ENCODE data around the gene CNTNAP2.
"Not testable (repeated sequence)": the region's sequence is repeated elsewhere in the genome, so short reads cannot be mapped to it uniquely, and the experiment has no call there.

Gene CNTNAP2

DNA sequence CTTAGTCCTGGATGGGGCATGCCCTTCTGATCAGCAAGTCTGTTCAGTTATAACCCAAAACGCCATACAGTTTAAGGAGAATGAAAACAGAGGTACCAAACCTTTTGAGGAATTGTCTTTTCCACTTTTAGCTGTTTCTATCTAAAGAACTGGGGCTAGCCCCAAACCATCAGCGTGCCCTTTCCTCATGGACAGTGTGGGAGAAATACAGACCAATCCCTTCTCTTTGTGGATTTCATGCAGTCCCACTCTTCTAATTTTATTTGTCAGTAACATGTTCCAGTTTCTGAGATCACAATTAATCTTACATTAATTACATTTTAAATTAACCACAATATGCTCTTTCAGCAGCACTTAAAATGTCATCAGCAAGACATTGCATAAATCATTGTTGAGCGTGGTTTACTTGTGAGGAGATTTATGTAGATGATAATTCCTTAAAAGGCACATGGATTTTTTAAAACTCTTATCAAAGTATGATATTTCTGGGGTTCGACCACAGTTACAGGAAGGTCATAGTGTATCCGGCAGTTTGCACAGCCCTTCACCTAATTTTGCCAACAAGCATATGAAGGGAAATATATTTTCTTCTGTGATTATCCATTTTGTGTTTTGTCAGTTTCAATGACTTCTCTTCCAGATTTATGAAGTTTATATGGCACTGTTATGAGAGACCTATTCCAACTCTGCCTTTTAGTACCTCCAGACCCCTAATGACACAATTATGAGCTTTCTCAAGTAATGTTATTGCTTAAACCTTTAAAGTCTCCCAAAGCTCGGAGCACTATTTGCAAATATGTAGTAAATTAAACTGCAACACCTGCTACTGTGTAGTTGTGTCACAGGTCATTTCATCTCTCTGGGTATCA lies 1605.6 kb downstream of the CNTNAP2 start:
- H3K4me3 ChIP-seq (ENCODE audit: low read length in 2 of 2) = no peak overlapping the region
- H3K36me3 ChIP-seq (ENCODE audit: control insufficient read depth in 2 of 2, insufficient read depth in 2 of 2, low read length in 2 of 2) = no peaks in the 10 kb centered on the region
- H3K9me3 ChIP-seq (ENCODE audit: control insufficient read depth in 2 of 2, low read length in 2 of 2) = no peaks in the 10 kb centered on the region
- no peak overlapping the region for H3K9ac ChIP-seq (ENCODE audit: low read depth in 1 of 2, low read length in 2 of 2)
- H3K27me3 ChIP-seq (ENCODE audit: control insufficient read depth in 2 of 2, insufficient read depth in 2 of 2, low read length in 2 of 2) = no peaks in the 10 kb centered on the region
- H3K4me1 ChIP-seq (ENCODE audit: control insufficient read depth in 2 of 2, insufficient read depth in 2 of 2, low read length in 2 of 2) = no peaks in the 10 kb centered on the region
- H3K27ac ChIP-seq (ENCODE audit: low read depth in 2 of 2, low read length in 2 of 2) = no peak overlapping the region

- H3K9me3 ChIP-seq (ENCODE audit: control insufficient read depth in 2 of 2, low read length in 2 of 2) = no peaks in the 10 kb centered on the region
Observed at GRCh38 chr7:147723536-147723935, 1606.9 kb downstream of the CNTNAP2 start.

DNA sequence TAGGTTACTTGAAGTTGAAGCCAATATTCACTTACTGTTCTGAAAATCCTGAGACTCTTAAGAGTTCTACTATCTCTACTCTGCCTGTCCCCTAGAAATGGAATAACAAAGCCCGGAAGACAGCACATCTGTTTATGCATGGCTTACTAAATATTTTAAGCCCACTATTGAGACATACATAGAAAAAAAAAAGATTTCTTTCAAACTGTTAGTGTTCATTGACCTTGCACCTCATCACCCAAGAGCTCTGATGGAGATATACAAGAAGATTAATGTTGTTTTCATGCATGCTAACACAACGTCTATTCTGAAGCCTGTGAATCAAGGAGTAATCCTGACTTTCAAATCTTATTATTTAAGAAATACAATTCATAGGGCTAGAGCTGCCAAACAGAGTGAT lies 1614.7 kb downstream of the CNTNAP2 start:
- Histone ChIP-seq H3K9ac (ENCODE audit: low read depth in 1 of 2, low read length in 2 of 2) (no peak overlapping the region), H3K36me3 (ENCODE audit: control insufficient read depth in 2 of 2, insufficient read depth in 2 of 2, low read length in 2 of 2) (no peaks in the 10 kb centered on the region), H3K27ac (ENCODE audit: low read depth in 2 of 2, low read length in 2 of 2) (no peak overlapping the region), H3K4me3 (ENCODE audit: low read length in 2 of 2) (no peak overlapping the region), H3K9me3 (ENCODE audit: control insufficient read depth in 2 of 2, low read length in 2 of 2) (no peaks in the 10 kb centered on the region), H3K27me3 (ENCODE audit: control insufficient read depth in 2 of 2, insufficient read depth in 2 of 2, low read length in 2 of 2) (no peaks in the 10 kb centered on the region), H3K4me1 (ENCODE audit: control insufficient read depth in 2 of 2, insufficient read depth in 2 of 2, low read length in 2 of 2) (no peaks in the 10 kb centered on the region)

More at GRCh38 chr7:147723536-147723935, 1606.9 kb downstream of the CNTNAP2 start:
- Histone ChIP-seq H3K36me3 (ENCODE audit: control insufficient read depth in 2 of 2, insufficient read depth in 2 of 2, low read length in 2 of 2) (no peaks in the 10 kb centered on the region), H3K27me3 (ENCODE audit: control insufficient read depth in 2 of 2, insufficient read depth in 2 of 2, low read length in 2 of 2) (no peaks in the 10 kb centered on the region), H3K27ac (ENCODE audit: low read depth in 2 of 2, low read length in 2 of 2) (no peak overlapping the region), H3K4me1 (ENCODE audit: control insufficient read depth in 2 of 2, insufficient read depth in 2 of 2, low read length in 2 of 2) (no peaks in the 10 kb centered on the region), H3K9ac (ENCODE audit: low read depth in 1 of 2, low read length in 2 of 2) (no peak overlapping the region), H3K4me3 (ENCODE audit: low read length in 2 of 2) (no peak overlapping the region)

DNA sequence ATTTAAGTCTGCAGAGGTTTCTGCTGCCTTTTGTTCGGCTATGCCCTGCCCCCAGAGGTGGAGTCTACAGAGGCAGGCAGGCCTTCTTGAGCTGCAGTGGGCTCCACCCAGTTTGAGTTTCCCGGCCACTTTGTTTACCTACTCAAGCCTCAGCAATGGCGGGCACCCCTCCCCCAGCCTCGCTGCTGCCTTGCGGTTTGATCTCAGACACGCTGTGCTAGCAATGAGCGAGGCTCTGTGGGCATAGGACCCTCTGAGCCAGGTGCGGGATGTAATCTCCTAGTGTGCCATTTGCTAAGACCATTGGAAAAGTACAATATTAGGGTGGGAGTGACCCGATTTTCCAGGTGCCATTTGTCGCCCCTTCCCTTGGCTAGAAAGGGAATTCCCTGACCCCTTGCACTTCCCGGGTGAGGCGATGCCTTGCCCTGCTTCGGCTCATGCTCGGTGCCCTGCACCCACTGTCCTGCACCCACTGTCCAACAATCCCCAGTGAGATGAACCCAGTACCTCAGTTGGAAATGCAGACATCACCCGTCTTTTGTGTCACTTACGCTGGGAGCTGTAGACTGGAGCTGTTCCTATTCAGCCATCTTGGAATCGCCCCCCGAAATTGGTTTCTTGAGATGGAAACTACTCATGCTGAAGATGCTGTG lies 1621.1 kb downstream of the CNTNAP2 start:
- not testable (repeated sequence) for H3K36me3 ChIP-seq (ENCODE audit: control insufficient read depth in 2 of 2, insufficient read depth in 2 of 2, low read length in 2 of 2); H3K27ac ChIP-seq (ENCODE audit: low read depth in 2 of 2, low read length in 2 of 2); H3K4me3 ChIP-seq (ENCODE audit: low read length in 2 of 2); H3K27me3 ChIP-seq (ENCODE audit: control insufficient read depth in 2 of 2, insufficient read depth in 2 of 2, low read length in 2 of 2); H3K9me3 ChIP-seq (ENCODE audit: control insufficient read depth in 2 of 2, low read length in 2 of 2); H3K9ac ChIP-seq (ENCODE audit: low read depth in 1 of 2, low read length in 2 of 2); H3K4me1 ChIP-seq (ENCODE audit: control insufficient read depth in 2 of 2, insufficient read depth in 2 of 2, low read length in 2 of 2)

GRCh38 chr7:147742301-147742700 lies 1625.7 kb downstream of the CNTNAP2 start:
- no peaks in the 10 kb centered on the region for H3K36me3 ChIP-seq (ENCODE audit: control insufficient read depth in 2 of 2, insufficient read depth in 2 of 2, low read length in 2 of 2)
- no peak overlapping the region for H3K4me3 ChIP-seq (ENCODE audit: low read length in 2 of 2)
- no peak overlapping the region for H3K27ac ChIP-seq (ENCODE audit: low read depth in 2 of 2, low read length in 2 of 2)
- no peak overlapping the region for H3K9ac ChIP-seq (ENCODE audit: low read depth in 1 of 2, low read length in 2 of 2)
- H3K4me1 ChIP-seq (ENCODE audit: control insufficient read depth in 2 of 2, insufficient read depth in 2 of 2, low read length in 2 of 2) = no peaks in the 10 kb centered on the region
- H3K9me3 ChIP-seq (ENCODE audit: control insufficient read depth in 2 of 2, low read length in 2 of 2) = no peaks in the 10 kb centered on the region
- no peaks in the 10 kb centered on the region for H3K27me3 ChIP-seq (ENCODE audit: control insufficient read depth in 2 of 2, insufficient read depth in 2 of 2, low read length in 2 of 2)

GRCh38 chr7:147756300-147756699 lies 1639.7 kb downstream of the CNTNAP2 start:
- Histone ChIP-seq H3K36me3 (ENCODE audit: control insufficient read depth in 2 of 2, insufficient read depth in 2 of 2, low read length in 2 of 2) (no peaks in the 10 kb centered on the region), H3K9ac (ENCODE audit: low read depth in 1 of 2, low read length in 2 of 2) (no peak overlapping the region), H3K4me1 (ENCODE audit: control insufficient read depth in 2 of 2, insufficient read depth in 2 of 2, low read length in 2 of 2) (no peaks in the 10 kb centered on the region), H3K9me3 (ENCODE audit: control insufficient read depth in 2 of 2, low read length in 2 of 2) (no peaks in the 10 kb centered on the region), H3K27me3 (ENCODE audit: control insufficient read depth in 2 of 2, insufficient read depth in 2 of 2, low read length in 2 of 2) (no peaks in the 10 kb centered on the region), H3K4me3 (ENCODE audit: low read length in 2 of 2) (no peak overlapping the region), H3K27ac (ENCODE audit: low read depth in 2 of 2, low read length in 2 of 2) (no peak overlapping the region)

DNA sequence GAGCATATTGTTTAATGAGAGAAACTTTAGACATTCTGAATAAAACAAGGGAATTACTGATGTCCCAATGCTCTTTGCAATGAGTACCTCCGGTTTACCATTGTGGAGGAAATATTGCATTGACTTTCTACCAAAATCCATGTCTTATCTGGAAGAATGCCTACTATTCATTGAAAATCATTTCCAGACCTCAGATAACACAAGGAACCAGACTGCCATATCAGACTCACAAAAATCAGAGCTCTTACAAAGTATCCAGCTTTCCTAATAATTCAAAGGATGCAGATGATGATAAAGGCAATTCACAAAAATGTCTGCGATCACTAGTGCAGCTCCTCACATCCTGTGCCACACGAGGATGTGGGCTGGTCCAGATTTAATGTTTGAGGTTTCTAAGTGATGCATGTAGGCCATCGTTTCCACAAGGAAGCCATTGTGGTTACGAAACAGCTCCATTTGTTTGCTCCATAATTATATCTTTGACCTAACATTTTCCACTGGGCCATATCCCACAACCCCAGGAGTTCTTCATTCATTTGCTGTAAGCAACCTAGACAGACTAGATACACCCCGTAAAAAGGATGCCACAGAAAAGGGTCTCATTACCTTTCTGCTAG lies 1642.8 kb downstream of the CNTNAP2 start:
- H3K4me3 ChIP-seq (ENCODE audit: low read length in 2 of 2) = no peak overlapping the region
- H3K9ac ChIP-seq (ENCODE audit: low read depth in 1 of 2, low read length in 2 of 2) = no peak overlapping the region
- no peaks in the 10 kb centered on the region for H3K4me1 ChIP-seq (ENCODE audit: control insufficient read depth in 2 of 2, insufficient read depth in 2 of 2, low read length in 2 of 2)
- no peaks in the 10 kb centered on the region for H3K27me3 ChIP-seq (ENCODE audit: control insufficient read depth in 2 of 2, insufficient read depth in 2 of 2, low read length in 2 of 2)
- no peak overlapping the region for H3K27ac ChIP-seq (ENCODE audit: low read depth in 2 of 2, low read length in 2 of 2)
- no peaks in the 10 kb centered on the region for H3K36me3 ChIP-seq (ENCODE audit: control insufficient read depth in 2 of 2, insufficient read depth in 2 of 2, low read length in 2 of 2)
- no peaks in the 10 kb centered on the region for H3K9me3 ChIP-seq (ENCODE audit: control insufficient read depth in 2 of 2, low read length in 2 of 2)

DNA sequence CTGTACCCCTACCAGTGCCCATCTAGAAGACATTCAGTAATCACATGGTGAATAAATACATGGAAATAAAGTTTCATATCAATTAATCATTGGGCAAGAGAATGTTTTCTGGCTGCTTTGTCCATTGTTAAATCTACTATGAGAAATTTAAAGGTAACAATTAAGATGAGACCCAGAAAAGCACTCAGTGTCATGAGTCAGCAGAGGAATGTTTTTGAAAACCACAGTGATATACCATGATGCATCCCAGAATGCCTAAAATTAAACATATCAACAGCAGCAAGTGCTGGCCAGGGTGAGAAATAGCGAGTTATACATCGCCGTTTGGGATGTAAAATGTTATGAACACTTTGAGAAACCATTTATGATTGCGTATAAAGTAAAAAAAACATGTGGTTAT lies 1648.7 kb downstream of the CNTNAP2 start:
- no peak overlapping the region for H3K9ac ChIP-seq (ENCODE audit: low read depth in 1 of 2, low read length in 2 of 2)

DNA sequence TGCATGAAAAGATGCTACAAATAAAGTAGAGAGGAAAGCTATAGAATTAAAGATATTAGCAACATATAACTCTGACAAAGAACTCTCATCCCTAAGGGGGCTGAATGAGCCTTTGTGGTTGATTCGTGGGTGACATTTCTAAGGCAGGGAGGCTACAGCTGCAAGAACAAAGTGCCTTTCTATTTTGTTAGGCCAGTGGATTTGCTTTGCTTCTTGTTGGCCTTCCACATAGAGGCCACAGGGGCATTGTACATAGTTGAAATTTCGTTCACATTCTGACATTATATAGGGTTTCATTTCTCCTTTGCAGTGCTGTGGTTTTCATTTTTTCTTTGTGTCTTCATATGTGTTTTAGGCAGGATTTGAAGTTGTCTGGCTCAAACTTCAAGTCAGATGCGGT lies 1654.7 kb downstream of the CNTNAP2 start:
- no peak overlapping the region for H3K4me3 ChIP-seq (ENCODE audit: low read length in 2 of 2)
- no peak overlapping the region for H3K27ac ChIP-seq (ENCODE audit: low read depth in 2 of 2, low read length in 2 of 2)
- no peaks in the 10 kb centered on the region for H3K36me3 ChIP-seq (ENCODE audit: control insufficient read depth in 2 of 2, insufficient read depth in 2 of 2, low read length in 2 of 2)
- no peaks in the 10 kb centered on the region for H3K27me3 ChIP-seq (ENCODE audit: control insufficient read depth in 2 of 2, insufficient read depth in 2 of 2, low read length in 2 of 2)
- no peaks in the 10 kb centered on the region for H3K9me3 ChIP-seq (ENCODE audit: control insufficient read depth in 2 of 2, low read length in 2 of 2)
- H3K4me1 ChIP-seq (ENCODE audit: control insufficient read depth in 2 of 2, insufficient read depth in 2 of 2, low read length in 2 of 2) = no peaks in the 10 kb centered on the region
- no peak overlapping the region for H3K9ac ChIP-seq (ENCODE audit: low read depth in 1 of 2, low read length in 2 of 2)

More for the DNA sequence above, 1648.7 kb downstream of the CNTNAP2 start:
- no peak overlapping the region for H3K4me3 ChIP-seq (ENCODE audit: low read length in 2 of 2)
- H3K27me3 ChIP-seq (ENCODE audit: control insufficient read depth in 2 of 2, insufficient read depth in 2 of 2, low read length in 2 of 2) = no peaks in the 10 kb centered on the region
- H3K9me3 ChIP-seq (ENCODE audit: control insufficient read depth in 2 of 2, low read length in 2 of 2) = no peaks in the 10 kb centered on the region
- no peaks in the 10 kb centered on the region for H3K4me1 ChIP-seq (ENCODE audit: control insufficient read depth in 2 of 2, insufficient read depth in 2 of 2, low read length in 2 of 2)
- H3K36me3 ChIP-seq (ENCODE audit: control insufficient read depth in 2 of 2, insufficient read depth in 2 of 2, low read length in 2 of 2) = no peaks in the 10 kb centered on the region
- no peak overlapping the region for H3K27ac ChIP-seq (ENCODE audit: low read depth in 2 of 2, low read length in 2 of 2)

DNA sequence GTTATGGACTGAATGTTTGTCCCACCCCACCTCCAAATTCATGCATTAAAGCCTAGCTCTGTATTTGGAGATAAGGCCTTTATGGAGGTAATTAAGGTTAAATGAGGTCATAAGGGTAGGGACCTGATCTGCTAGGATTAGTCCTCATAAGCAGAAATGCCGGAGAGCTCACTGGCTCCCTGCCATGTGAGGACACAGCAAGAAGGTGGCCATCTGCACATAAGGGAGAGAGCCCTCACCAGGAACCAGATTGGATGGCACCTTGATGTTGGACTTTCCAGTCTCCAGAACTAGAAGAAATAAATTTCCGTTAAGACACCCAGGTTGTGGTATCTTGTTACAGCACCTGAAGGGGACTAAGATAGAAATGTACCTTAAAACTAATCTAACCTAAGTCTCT lies 1657.9 kb downstream of the CNTNAP2 start:
- H3K27me3 ChIP-seq (ENCODE audit: control insufficient read depth in 2 of 2, insufficient read depth in 2 of 2, low read length in 2 of 2) = no peaks in the 10 kb centered on the region
- H3K4me3 ChIP-seq (ENCODE audit: low read length in 2 of 2) = no peak overlapping the region
- no peaks in the 10 kb centered on the region for H3K9me3 ChIP-seq (ENCODE audit: control insufficient read depth in 2 of 2, low read length in 2 of 2)
- H3K9ac ChIP-seq (ENCODE audit: low read depth in 1 of 2, low read length in 2 of 2) = no peak overlapping the region
- no peak overlapping the region for H3K27ac ChIP-seq (ENCODE audit: low read depth in 2 of 2, low read length in 2 of 2)
- no peaks in the 10 kb centered on the region for H3K4me1 ChIP-seq (ENCODE audit: control insufficient read depth in 2 of 2, insufficient read depth in 2 of 2, low read length in 2 of 2)
- H3K36me3 ChIP-seq (ENCODE audit: control insufficient read depth in 2 of 2, insufficient read depth in 2 of 2, low read length in 2 of 2) = no peaks in the 10 kb centered on the region
